ENCODE results near the gene AOPEP. TPM values are rescaled to one million over a fixed set of nuclear protein-coding genes. Genes with fewer than 3 reads are reported as not detected.

AOPEP gene
- total RNA-seq, 1 experiment from 2014 or later, result 15.0 TPM

DNA sequence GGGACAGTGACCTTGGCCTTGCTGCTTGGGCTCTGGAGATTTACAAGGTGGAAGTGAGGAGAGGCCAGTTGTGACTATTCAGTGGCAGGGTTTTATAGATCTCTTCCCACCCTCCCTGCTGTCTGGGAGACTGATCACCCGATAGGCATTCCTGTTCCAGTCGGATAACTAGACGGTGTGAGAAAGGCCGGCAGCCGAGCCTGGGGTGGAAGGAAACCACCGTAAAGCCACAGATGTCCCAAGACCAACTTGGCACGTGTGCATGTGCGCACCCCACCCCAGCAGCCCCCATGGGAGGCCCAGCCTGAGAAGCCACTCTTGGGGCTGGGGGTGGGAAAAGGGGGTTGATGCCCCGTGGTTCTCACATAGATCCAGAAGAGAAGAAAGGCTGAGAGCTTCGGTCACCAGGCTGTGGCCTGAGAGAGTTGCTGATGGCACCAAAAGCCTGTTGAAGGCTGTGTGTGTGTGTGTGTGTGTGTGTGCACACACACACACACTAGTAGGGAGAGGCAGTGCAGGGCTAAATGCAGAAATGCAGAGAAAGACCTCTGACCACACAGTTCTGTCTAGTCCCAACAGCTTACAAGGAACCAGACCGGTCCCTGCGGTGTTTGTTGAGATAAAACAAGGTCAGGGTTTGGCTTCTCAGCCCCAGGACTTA, 365.2 kb downstream of the AOPEP start:
- Histone ChIP-seq H2BK12ac (ENCODE audit: insufficient read length, low read depth, low read length) (no peak overlapping the region), H3K23ac (ENCODE audit: insufficient read length, low read depth, low read length) (no peak overlapping the region), H2BK120ac (ENCODE audit: low read depth, low read length, poor library complexity, severe bottlenecking) (no peak overlapping the region), H3K79me2 (ENCODE audit: insufficient read depth, low read length) (no peaks in the 10 kb centered on the region), H2AFZ (ENCODE audit: low read length) (no peak overlapping the region), H3K27ac (ENCODE audit: insufficient read length, low read depth, low read length) (no peak overlapping the region), H3T11ph (ENCODE audit: low read length) (no peak overlapping the region), H3K18ac (ENCODE audit: insufficient read length, low read depth, low read length) (no peak overlapping the region), H3K4ac (ENCODE audit: low read depth, low read length) (no peak overlapping the region), H3K4me2 (ENCODE audit: insufficient read depth, insufficient read length, low read length) (no peak overlapping the region), H4K20me1 (ENCODE audit: control insufficient read depth, insufficient read depth, insufficient read length) (no peaks in the 10 kb centered on the region), H2BK5ac (ENCODE audit: insufficient read length, low read length) (no peak overlapping the region), H2BK15ac (ENCODE audit: low read depth, low read length) (no peak overlapping the region), H2AK5ac (ENCODE audit: insufficient read length, low read length) (no peak overlapping the region), H3K9me3 (ENCODE audit: control insufficient read depth, low read depth, low read length) (no peaks in the 10 kb centered on the region), H2BK20ac (ENCODE audit: low read depth, low read length, poor library complexity, severe bottlenecking) (no peak overlapping the region), H3K4me1 (ENCODE audit: insufficient read depth, low read length) (no peaks in the 10 kb centered on the region; the same call in 1 of the 2 replicates), H3K56ac (ENCODE audit: insufficient read length, low read depth, low read length) (no peak overlapping the region), H4K5ac (ENCODE audit: insufficient read length, low read depth, low read length) (no peak overlapping the region), H4K8ac (replicated peaks; ENCODE audit: insufficient read length, low read depth, low read length) (no peak overlapping the region), H4K91ac (ENCODE audit: insufficient read length, low read depth, low read length) (no peak overlapping the region), H3K27me3 (ENCODE audit: insufficient read depth, low read length) (no peaks in the 10 kb centered on the region), H3K79me1 (ENCODE audit: insufficient read depth, low read depth, low read length, poor library complexity, severe bottlenecking) (no peaks in the 10 kb centered on the region), H3K23me2 (ENCODE audit: insufficient read length, low read depth, low read length, poor library complexity, severe bottlenecking) (no peaks in the 10 kb centered on the region), H3K14ac (ENCODE audit: insufficient read depth, low read length) (no peak overlapping the region), H3K9ac (ENCODE audit: extremely low read depth, insufficient read length, low read length) (no peak overlapping the region)
- no peak overlapping the region; a peak in 1 of 5 replicates for H3K4me3 Mint-ChIP-seq
- DNase-seq, result no peak
- peaks cover 32 to 51% of the 10 kb centered on the region in 2 experiments for H3K4me1 Mint-ChIP-seq
- no peaks in the 10 kb centered on the region; the same call in 1 of the 2 replicates for H3K27me3 Mint-ChIP-seq (ENCODE audit: low read depth)
- TF ChIP-seq, protein P1, sequence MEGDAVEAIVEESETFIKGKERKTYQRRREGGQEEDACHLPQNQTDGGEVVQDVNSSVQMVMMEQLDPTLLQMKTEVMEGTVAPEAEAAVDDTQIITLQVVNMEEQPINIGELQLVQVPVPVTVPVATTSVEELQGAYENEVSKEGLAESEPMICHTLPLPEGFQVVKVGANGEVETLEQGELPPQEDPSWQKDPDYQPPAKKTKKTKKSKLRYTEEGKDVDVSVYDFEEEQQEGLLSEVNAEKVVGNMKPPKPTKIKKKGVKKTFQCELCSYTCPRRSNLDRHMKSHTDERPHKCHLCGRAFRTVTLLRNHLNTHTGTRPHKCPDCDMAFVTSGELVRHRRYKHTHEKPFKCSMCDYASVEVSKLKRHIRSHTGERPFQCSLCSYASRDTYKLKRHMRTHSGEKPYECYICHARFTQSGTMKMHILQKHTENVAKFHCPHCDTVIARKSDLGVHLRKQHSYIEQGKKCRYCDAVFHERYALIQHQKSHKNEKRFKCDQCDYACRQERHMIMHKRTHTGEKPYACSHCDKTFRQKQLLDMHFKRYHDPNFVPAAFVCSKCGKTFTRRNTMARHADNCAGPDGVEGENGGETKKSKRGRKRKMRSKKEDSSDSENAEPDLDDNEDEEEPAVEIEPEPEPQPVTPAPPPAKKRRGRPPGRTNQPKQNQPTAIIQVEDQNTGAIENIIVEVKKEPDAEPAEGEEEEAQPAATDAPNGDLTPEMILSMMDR (conservative IDR thresholded peaks at IDR 0.05), result no peak
- H3K27ac Mint-ChIP-seq, result peak overlapping the region; percentile 22 to 70 (median 61); a peak in 4 of 7 replicates
- no peaks in the 10 kb centered on the region for H3K9me3 Mint-ChIP-seq
- 0 out of 7 replicates have a peak, but pooled peaks cover 0 to 2% (median under 1%) of the 10 kb centered on the region in 3 experiments for H3K36me3 Mint-ChIP-seq (ENCODE audit: insufficient read depth in 1 of 3, low read depth in 3 of 3)
- no CpG with 5 or more reads among the region's 12 CpGs for WGBS (ENCODE audit: extremely low coverage, insufficient read length, low lambda C conversion rate)
